RCC 7860 (cell line): ENCODE results near the gene LDLRAD4.

Experiments
- DNase-seq: peaks from one replicate; pipeline ENCODE4 v3.0.0-alpha.2; 2015; ENCODE audit warnings: low spot score
- FAIRE-seq: peaks from 2 replicates; lab custom pipeline; 2012; peaks lifted over from hg19 to GRCh38; lab: Jason Lieb, UNC

LDLRAD4 gene

DNA sequence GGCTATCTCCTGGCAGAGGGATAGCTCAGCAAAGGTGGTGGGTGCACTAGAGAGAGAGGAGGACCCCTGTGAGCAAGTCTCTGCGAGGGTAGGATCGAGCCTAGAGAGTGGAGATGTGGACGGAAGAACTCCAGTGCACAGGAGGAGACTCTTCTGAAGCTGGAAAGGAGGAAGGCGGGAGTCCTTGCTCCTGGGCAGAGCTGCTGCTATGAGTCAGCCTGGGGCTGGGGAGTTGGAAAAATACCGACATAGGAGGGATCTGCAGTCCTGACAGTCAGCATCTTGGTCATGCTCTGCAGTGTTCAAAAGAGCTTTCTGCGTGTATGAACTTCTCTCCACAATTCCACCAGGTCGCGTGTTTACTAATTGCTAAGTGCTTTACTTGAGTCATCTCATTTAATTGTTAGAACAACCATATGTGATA is 233.8 kb downstream of the LDLRAD4 start:
- DNase-seq (peak; percentile 43), FAIRE-seq (peak; percentile 23)

- FAIRE-seq = no peak
- no peak for DNase-seq
These were observed 234.5 kb downstream of the LDLRAD4 start for GRCh38 chr18:13452871-13453680.

DNA sequence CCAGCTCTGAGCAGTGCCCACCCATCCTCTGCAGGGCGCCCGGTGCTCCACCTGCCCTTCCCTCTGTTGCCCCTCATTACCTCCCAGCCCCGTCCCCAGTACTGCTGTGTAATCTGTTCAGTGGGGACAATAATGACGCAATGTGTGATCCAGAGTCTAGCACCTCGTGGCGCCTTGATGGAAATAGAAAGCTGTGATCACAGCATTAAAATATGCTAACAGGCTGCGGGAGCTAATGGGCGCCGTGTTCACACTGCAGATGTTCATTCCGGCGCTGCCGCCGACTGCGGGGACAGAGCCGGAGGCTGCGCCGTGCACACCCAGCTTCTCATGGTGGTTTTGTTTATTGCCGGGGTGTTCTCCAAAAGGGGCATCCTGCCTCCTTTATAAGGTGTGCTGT is 235.2 kb downstream of the LDLRAD4 start:
- no peak for DNase-seq
- no peak for FAIRE-seq

DNA sequence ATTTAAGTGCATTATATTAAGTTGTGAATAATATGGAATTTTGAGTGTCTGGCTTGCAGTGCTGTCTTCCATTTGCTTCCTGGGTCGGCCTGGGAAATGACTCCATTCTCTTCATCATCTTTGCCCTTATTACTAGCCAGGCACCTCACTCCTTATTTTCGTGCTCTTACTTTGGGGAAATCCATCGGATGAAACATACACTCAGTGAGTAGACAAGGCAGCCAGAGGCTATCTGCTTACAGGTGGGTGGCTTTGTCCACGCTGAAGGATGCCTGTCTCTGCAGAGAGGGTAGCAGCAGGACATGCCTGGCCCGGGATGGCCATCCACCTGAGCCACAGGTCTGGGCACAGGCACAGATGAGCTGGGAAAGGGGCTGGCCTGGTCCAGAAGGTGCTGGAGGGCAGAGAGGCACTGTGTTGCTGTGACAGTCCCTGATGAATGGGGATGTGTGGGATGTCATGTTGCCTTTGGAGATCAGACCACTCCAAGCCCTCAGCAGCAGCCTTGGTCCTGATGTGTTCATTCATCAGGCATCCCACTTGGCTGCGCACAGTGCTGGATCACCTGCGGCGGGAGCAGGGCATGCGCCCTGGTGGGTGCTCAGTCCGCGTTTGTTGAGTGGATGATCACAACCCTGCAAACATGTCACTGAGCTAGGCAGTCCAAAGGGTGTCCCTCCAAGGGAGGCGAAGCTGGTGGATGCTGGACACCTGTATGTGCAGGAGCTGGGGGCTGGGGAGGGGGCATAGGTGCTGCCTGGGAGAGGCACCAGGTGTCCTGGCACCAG is 236.0 kb downstream of the LDLRAD4 start:
- FAIRE-seq (no peak), DNase-seq (no peak)

DNA sequence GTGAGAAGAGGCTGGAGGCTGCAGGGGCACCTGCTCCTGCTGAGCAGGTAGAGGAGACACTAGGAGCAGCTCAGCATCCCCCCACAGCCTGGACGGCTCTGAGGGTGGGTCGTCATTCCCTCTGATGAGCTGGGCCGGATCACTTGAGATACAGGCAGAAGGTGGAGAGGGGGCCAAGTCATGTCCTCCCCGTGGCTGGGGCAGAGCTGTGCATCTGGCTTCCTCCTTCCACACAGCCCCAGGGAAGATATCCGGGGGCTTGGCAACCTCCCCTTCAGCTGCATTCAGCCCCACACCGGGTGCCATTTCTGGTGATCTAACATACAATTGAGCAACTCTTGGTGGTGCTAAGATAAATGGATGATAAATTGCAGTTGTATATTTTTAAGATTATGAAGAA is 236.9 kb downstream of the LDLRAD4 start:
- FAIRE-seq = no peak
- no peak for DNase-seq

GRCh38 chr18:13455960-13456481 is 237.5 kb downstream of the LDLRAD4 start:
- no peak for FAIRE-seq
- peak; percentile 17 for DNase-seq

DNA sequence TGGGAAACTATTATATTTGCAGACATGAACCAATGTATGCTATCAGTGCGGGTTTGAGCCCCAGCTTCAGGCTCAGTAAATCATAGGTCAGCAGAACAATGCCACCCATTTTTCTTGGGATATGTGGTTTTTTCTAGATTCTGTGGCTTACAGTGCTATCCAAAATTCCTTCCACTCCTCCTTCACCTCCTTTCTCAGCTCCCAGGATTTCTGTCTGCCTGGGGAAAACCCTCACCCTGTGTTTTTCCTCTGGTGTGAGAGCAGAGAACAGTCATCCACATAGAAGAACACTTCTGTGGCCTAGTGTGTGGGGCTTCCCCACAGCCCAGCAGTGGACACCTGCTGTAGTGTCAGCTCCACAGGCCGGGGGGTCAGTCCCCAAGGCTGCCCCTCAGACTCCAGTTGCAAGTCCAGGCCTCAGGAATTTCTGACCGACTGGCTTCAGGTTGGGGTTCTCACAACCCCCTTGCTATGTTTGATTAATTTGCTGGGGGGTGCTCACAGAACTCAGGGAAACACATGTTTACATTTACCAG is 238.2 kb downstream of the LDLRAD4 start:
- DNase-seq (no peak), FAIRE-seq (no peak)

DNA sequence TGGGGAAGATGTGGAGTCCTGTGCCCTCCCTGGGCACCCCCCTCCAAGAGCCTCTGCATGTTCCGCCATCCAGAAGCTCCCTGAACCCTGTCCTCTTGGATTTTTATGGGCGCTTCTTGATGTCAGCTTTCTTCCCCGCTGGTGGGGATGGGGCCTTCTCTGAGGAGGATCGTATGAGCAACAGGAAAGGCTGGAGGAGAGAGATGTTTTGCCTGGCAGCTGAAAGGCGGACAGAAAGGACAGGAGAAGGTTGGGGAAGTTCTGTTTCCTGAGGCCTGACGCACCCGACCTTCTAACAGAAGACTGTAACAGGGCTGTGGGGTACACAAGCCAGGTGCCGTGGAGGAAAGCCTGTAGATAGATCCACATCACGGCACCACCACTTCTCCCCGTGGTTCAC is 238.8 kb downstream of the LDLRAD4 start:
- no peak for FAIRE-seq
- no peak for DNase-seq

DNA sequence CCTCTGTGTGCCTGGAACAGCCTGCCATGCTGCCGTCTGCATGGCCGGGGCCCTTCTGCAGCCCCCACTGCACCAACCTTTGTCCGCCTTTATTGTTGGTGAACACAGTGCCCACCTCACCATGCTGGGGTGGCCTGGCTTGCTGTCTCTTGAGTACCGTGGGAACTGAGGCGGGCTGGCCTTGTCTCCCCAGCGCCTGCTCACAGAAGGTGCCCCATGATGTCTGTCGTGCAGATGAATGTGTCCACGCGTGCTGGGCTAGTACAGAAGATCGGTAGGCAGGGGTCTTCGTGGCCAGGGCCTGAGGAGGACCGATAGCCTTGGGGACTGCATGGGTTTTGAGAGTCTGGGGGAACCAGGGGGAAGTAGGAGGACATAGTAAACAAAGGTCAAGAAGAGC is 242.4 kb downstream of the LDLRAD4 start:
- DNase-seq = no peak
- FAIRE-seq = no peak

DNA sequence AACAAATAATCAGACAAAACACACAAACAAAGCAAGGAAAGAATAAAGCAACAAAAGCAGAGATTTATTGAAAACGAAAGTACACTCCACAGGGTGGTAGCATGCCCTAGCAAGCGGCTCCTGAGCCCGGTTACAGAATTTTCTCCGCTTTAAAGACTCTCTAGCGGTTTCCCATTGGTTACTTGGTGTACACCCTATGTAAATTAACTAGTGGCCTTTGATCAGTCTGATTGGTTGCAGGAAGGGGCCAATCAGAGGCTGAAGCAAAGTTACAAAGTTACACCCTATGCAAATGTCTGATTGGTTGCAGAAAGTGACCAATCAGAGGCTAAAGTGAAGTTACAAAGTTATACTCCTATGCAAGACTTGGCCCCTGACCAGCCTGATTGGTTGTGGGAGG is 242.9 kb downstream of the LDLRAD4 start:
- FAIRE-seq (no peak), DNase-seq (no peak)

- FAIRE-seq (no peak), DNase-seq (no peak)
These were observed 243.4 kb downstream of the LDLRAD4 start for GRCh38 chr18:13461936-13462335.

- FAIRE-seq (no peak), DNase-seq (no peak)
These were observed 244.1 kb downstream of the LDLRAD4 start for GRCh38 chr18:13462686-13463085.

- FAIRE-seq (no peak), DNase-seq (no peak)
These were observed 245.1 kb downstream of the LDLRAD4 start for GRCh38 chr18:13463526-13464210.

GRCh38 chr18:13464432-13465123 is 246.0 kb downstream of the LDLRAD4 start:
- DNase-seq (no peak), FAIRE-seq (no peak)

- DNase-seq (no peak), FAIRE-seq (no peak)
These were observed 246.5 kb downstream of the LDLRAD4 start for GRCh38 chr18:13465124-13465446.

GRCh38 chr18:13465476-13465875 is 246.9 kb downstream of the LDLRAD4 start:
- no peak for DNase-seq
- FAIRE-seq = no peak

GRCh38 chr18:13470516-13471197 is 252.1 kb downstream of the LDLRAD4 start:
- DNase-seq = no peak
- FAIRE-seq = no peak

GRCh38 chr18:13471198-13471845 is 252.8 kb downstream of the LDLRAD4 start:
- DNase-seq = no peak
- no peak for FAIRE-seq

DNA sequence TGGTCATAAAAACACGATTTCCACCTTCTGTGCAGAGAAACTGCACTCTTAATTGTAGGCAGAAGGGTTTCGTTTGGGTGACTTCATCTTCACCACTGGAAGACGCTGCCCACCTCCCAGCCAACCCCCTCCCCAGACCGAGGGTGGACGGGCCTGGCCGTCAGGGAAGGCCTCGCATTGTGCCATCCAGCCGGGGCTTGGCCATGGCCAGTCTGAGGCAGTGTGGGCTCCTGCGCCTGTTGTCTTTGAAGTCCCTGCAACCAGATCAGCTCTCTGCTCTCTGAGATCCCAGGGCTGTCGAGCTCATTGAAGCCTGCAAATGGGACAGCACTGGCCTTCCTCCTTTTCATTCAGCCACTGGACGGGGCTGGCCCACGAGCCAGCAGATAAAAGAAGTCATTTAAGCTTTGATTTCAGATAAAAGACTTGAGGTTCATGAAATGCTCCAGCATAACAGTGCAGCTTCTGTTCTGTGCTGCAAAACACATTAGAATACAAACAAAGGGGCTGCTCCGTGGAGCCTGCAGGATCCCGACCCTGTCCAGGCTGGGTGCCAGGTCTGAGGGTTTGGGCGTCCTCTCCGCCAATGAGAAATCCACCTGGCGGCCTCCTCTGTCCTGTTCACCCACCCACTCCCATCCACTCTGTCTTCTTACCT is 253.5 kb downstream of the LDLRAD4 start:
- FAIRE-seq (no peak), DNase-seq (no peak)
